ENCODE data around the gene HDGF. TPM values are rescaled to one million over a fixed set of nuclear protein-coding genes. Genes with fewer than 3 reads are reported as not detected.
A peak's percentile ranks its signal among the peaks of the same experiment; 100 is the strongest.

The HDGF gene
- total and polyA plus RNA-seq, 2 experiments from 2014 or later, result 106 to 251 TPM

GRCh38 chr1:156703336-156703735, 48.1 kb downstream of the HDGF start (continued):
- TF ChIP-seq ZNF462 (CRISPR knock-in tag; IDR thresholded peaks at IDR 0.05), result no peak
- no peak for TF ChIP-seq CREB1 (CRISPR knock-in tag; IDR thresholded peaks at IDR 0.05; ENCODE audit: low read depth)
- TF ChIP-seq JUNB (IDR thresholded peaks at IDR 0.05; ENCODE audit: unreplicated experiment), result no peak
- no peak for TF ChIP-seq STAT1 (IDR thresholded peaks at IDR 0.05; ENCODE audit: unreplicated experiment)
- no peak for TF ChIP-seq ZNF114 (CRISPR knock-in tag; IDR thresholded peaks at IDR 0.05)

- H4K20me1 ChIP-seq (replicated peaks; ENCODE audit: insufficient read depth), result no peaks in the 10 kb centered on the region; the same call in 1 of the 2 replicates
- Mint-ChIP-seq H3K4me3 (no peak overlapping the region), H3K9me3 (no peaks in the 10 kb centered on the region; the same call in 2 of the 3 replicates), H3K27ac (peak overlapping the region; percentile 33; the same call in 1 of the 2 replicates), H3K27me3 (ENCODE audit: insufficient read depth, low read depth, poor library complexity) (peaks cover 28% of the 10 kb centered on the region), H3K36me3 (ENCODE audit: low read depth) (peaks cover 47% of the 10 kb centered on the region), H3K4me1 (peaks cover 31% of the 10 kb centered on the region)
- DNase-seq (ENCODE audit: low spot score) (no peak), ATAC-seq (no peak)
- peaks cover 13% of the 10 kb centered on the region for H3K79me2 ChIP-seq (replicated peaks; ENCODE audit: insufficient read depth)
- H2AFZ ChIP-seq, result no peak overlapping the region
- no peak overlapping the region for H3K4me2 ChIP-seq
- no peak overlapping the region for H3K4me3 ChIP-seq
- peaks cover 22% of the 10 kb centered on the region for H3K4me1 ChIP-seq (ENCODE audit: insufficient read depth)
- H3K36me3 ChIP-seq (ENCODE audit: insufficient read depth), result no peaks in the 10 kb centered on the region; the same call in 1 of the 2 replicates
- H3K9me2 ChIP-seq (ENCODE audit: insufficient read depth), result no peaks in the 10 kb centered on the region
- H3K27ac ChIP-seq (ENCODE audit: low read depth), result no peak overlapping the region
- peaks cover 27% of the 10 kb centered on the region for H3K27me3 ChIP-seq (ENCODE audit: insufficient read depth)
- H3F3A ChIP-seq (replicated peaks; ENCODE audit: low read depth), result peaks cover 4% of the 10 kb centered on the region; the same call in 1 of the 2 replicates
- TF ChIP-seq ZNF114 (CRISPR knock-in tag; IDR thresholded peaks at IDR 0.05), result no peak
- no peak for TF ChIP-seq CREB1 (CRISPR knock-in tag; IDR thresholded peaks at IDR 0.05; ENCODE audit: low read depth)
- no peak for TF ChIP-seq EZH2 (IDR thresholded peaks at IDR 0.05; ENCODE audit: low read depth, unreplicated experiment)
- TF ChIP-seq STAT1 (IDR thresholded peaks at IDR 0.05; ENCODE audit: unreplicated experiment), result no peak
- TF ChIP-seq ZNF462 (CRISPR knock-in tag; IDR thresholded peaks at IDR 0.05), result no peak
Observed at GRCh38 chr1:156700736-156701531, 50.5 kb downstream of the HDGF start.

Data from GM23338 (cell line).